SK-N-SH treated with all-trans-retinoic acid at 6 μM for 48 hours (cell line): Measurements from ENCODE around the gene ALG3.

ENCODE experiments used
- TCF4 ChIP-seq: fragments of 250-450 bp; sonication (Bioruptor Pico); IDR thresholded peaks from 2 replicates; pipeline ENCODE4 v1.8.0; 2021; ENCODE audit warnings: mild to moderate bottlenecking, moderate library complexity, borderline replicate concordance
- ZNF565 ChIP-seq: fragments of 450-650 bp; formaldehyde crosslinking; conservative IDR thresholded peaks from 2 replicates; pipeline ENCODE4 v1.5.0; 2020; ENCODE audit warnings: low read depth, mild to moderate bottlenecking, moderate library complexity

DNA sequence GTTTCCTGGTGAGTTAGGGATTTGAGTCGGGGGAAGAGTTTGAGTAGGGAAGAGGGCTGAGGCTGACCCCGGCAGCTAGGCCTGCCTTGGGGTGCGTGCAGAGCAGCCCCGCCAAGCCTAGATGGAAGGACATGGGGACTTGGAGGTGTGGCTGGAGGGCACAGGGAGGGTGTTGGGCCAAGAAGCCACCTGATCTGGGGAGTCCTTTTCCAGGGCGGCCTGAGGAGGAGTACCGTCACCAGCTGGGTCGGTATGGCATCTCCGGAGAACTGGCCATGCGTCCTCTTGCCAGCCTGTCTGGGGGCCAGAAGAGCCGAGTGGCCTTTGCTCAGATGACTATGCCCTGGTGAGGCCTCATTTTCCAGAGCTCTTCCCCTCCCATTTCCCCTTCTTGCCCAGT lies 55.9 kb downstream of the ALG3 start:
- TF ChIP-seq TCF4 (CRISPR knock-in tag) (no peak), ZNF565 (CRISPR knock-in tag) (no peak)
